ENCODE measurements around the gene RERE.

RERE gene

GRCh38 chr1:8314346-8315280, 502.8 kb downstream of the RERE start:
- Mint-ChIP-seq H3K36me3 (ENCODE audit: insufficient read depth) (peaks cover 9% of the 10 kb centered on the region), H3K27ac (ENCODE audit: low read depth) (no peak overlapping the region), H3K4me1 (peaks cover 23% of the 10 kb centered on the region), H3K9me3 (no peaks in the 10 kb centered on the region), H3K27me3 (peaks cover 27% of the 10 kb centered on the region), H3K4me3 (no peak overlapping the region)
- ATAC-seq (replicated peaks; ENCODE audit: extremely low read depth, poor library complexity, severe bottlenecking) (no peak), DNase-seq (ENCODE audit: low spot score in 2 of 2) (no peak)

DNA sequence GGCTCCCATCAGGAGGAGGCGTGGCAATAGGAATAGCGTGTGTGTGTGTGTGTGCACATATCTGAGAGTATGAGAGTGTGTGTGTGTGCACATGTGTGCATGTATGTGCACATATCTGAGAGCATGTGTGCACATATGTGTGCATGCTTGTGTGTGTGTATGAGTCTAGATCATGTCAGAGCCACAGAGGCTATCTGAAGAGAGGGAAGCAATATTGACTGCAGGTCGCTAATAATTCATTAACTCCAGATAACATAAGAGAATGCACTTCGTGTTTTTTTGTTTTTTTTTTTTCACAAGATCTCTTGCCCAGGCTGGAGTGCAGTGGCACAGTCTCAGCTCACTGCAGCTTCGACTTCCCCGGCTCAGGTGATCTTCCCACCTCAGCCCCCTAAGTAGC, 504.2 kb downstream of the RERE start:
- no peaks in the 10 kb centered on the region for H3K9me3 Mint-ChIP-seq
- peaks cover 17% of the 10 kb centered on the region for H3K4me1 Mint-ChIP-seq
- ATAC-seq (replicated peaks; ENCODE audit: extremely low read depth, poor library complexity, severe bottlenecking) (no peak), DNase-seq (ENCODE audit: low spot score in 2 of 2) (no peak)
- H3K4me3 Mint-ChIP-seq, result no peak overlapping the region
- H3K36me3 Mint-ChIP-seq (ENCODE audit: insufficient read depth), result peaks cover 5% of the 10 kb centered on the region
- no peak overlapping the region for H3K27ac Mint-ChIP-seq (ENCODE audit: low read depth)
- H3K27me3 Mint-ChIP-seq, result peaks cover 27% of the 10 kb centered on the region

GRCh38 chr1:8312235-8313218, 504.9 kb downstream of the RERE start:
- DNase-seq (ENCODE audit: low spot score in 2 of 2) (no peak), ATAC-seq (replicated peaks; ENCODE audit: extremely low read depth, poor library complexity, severe bottlenecking) (no peak)
- Mint-ChIP-seq H3K36me3 (ENCODE audit: insufficient read depth) (peaks cover 2% of the 10 kb centered on the region), H3K27me3 (peaks cover 27% of the 10 kb centered on the region), H3K9me3 (no peaks in the 10 kb centered on the region), H3K4me3 (no peak overlapping the region), H3K4me1 (peaks cover 15% of the 10 kb centered on the region), H3K27ac (ENCODE audit: low read depth) (no peak overlapping the region)

- Mint-ChIP-seq H3K4me1 (peaks cover 12% of the 10 kb centered on the region), H3K4me3 (no peak overlapping the region), H3K36me3 (ENCODE audit: insufficient read depth) (peaks cover 1% of the 10 kb centered on the region), H3K27ac (ENCODE audit: low read depth) (no peak overlapping the region), H3K27me3 (peaks cover 18% of the 10 kb centered on the region), H3K9me3 (no peaks in the 10 kb centered on the region)
- ATAC-seq (replicated peaks; ENCODE audit: extremely low read depth, poor library complexity, severe bottlenecking), result no peak
- no peak for DNase-seq (ENCODE audit: low spot score in 2 of 2)
These were observed 506.2 kb downstream of the RERE start for GRCh38 chr1:8311068-8311718.

DNA sequence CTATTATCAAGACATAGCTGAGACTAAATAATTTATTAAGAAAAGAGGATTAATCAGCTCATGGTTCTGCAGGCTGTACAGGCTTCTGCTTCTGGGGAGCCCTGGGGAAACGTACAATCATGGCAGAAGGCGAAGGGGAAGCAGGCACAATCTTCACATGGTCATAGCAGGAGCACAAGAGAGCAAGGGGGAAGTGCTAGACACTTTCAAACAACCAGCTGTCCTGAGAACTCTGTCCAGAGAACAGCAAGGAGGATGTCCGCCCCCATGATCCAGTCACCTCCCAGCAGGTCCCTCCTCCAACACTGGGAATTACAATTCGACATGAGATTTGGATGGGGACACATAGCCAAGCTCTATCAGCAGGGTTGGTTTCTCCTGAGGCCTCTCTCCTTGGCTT, 509.8 kb downstream of the RERE start:
- no peaks in the 10 kb centered on the region for H3K9me3 Mint-ChIP-seq
- no peak for DNase-seq (ENCODE audit: low spot score in 2 of 2)
- peaks cover 16% of the 10 kb centered on the region for H3K27me3 Mint-ChIP-seq
- H3K27ac Mint-ChIP-seq (ENCODE audit: low read depth), result no peak overlapping the region
- H3K4me1 Mint-ChIP-seq, result no peaks in the 10 kb centered on the region
- no peak overlapping the region for H3K4me3 Mint-ChIP-seq
- ATAC-seq (replicated peaks; ENCODE audit: extremely low read depth, poor library complexity, severe bottlenecking), result no peak
- peaks cover 1% of the 10 kb centered on the region for H3K36me3 Mint-ChIP-seq (ENCODE audit: insufficient read depth)

GRCh38 chr1:8303876-8304275, 513.6 kb downstream of the RERE start:
- Mint-ChIP-seq H3K9me3 (no peaks in the 10 kb centered on the region), H3K4me3 (no peak overlapping the region), H3K27me3 (peaks cover 30% of the 10 kb centered on the region), H3K4me1 (no peaks in the 10 kb centered on the region), H3K27ac (ENCODE audit: low read depth) (no peak overlapping the region), H3K36me3 (ENCODE audit: insufficient read depth) (no peaks in the 10 kb centered on the region)
- DNase-seq (ENCODE audit: low spot score in 2 of 2), result no peak
- ATAC-seq (replicated peaks; ENCODE audit: extremely low read depth, poor library complexity, severe bottlenecking), result no peak

DNA sequence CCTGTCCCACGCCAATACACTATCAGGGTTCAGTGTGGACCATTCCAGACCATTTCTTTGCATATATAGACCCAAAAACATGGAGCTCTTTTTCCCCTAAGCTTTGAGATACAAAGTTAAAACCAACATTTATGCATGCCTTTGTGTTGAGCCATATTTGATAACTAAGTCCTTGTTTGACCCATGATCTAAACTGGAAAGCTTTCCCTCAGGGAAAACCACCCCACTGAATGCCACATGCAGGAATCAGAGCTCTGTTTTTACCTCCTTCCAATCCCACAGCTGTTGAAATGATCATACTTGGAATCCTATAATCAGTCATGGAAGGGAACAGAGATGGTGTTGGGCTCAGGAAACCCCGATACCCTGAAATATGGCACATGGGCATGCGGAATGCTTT, 514.3 kb downstream of the RERE start:
- peaks cover 33% of the 10 kb centered on the region for H3K27me3 Mint-ChIP-seq
- no peaks in the 10 kb centered on the region for H3K4me1 Mint-ChIP-seq
- no peaks in the 10 kb centered on the region for H3K9me3 Mint-ChIP-seq
- DNase-seq (ENCODE audit: low spot score in 2 of 2), result no peak
- H3K36me3 Mint-ChIP-seq (ENCODE audit: insufficient read depth), result no peaks in the 10 kb centered on the region
- no peak overlapping the region for H3K27ac Mint-ChIP-seq (ENCODE audit: low read depth)
- no peak for ATAC-seq (replicated peaks; ENCODE audit: extremely low read depth, poor library complexity, severe bottlenecking)
- no peak overlapping the region for H3K4me3 Mint-ChIP-seq

Data from central memory CD8-positive, alpha-beta T cell (primary cell).